HCT116 (cell line): ENCODE results near the gene FGF14. TPM values are rescaled to one million over a fixed set of nuclear protein-coding genes. Genes with fewer than 3 reads are reported as not detected.

ENCODE experiments used
- ATAC-seq: fragments of 200-7000 bp; cut with Tn5 transposase; 2 replicates; pipeline ENCODE4 v1.9.1; 2020; ENCODE audit warnings: mild to moderate bottlenecking, moderate library complexity
- BruUV-seq: library from RNA; stranded (reverse); fragments of 400-500 nt; replicated peaks from 2 replicates; lab custom pipeline; 2021; lab: Mats Ljungman, UMichigan
- CTCF ChIA-PET: fragments of 300-600 bp; sonication (Branson Sonifier 250); formaldehyde crosslinking; loops from one replicate; lab custom pipeline; 2021; ENCODE audit warnings: antibody characterized with exemption; lab: Charles Lee
- POLR2A ChIA-PET: fragments of 300-600, 350-600 bp; sonication (Branson Sonifier 250); formaldehyde crosslinking; loops from one replicate; lab custom pipeline; 2021; ENCODE audit warnings: antibody characterized with exemption; lab: Charles Lee
- RAD21 ChIA-PET, 2 experiments: fragments of 300-600 bp; sonication (Branson Sonifier 250); formaldehyde crosslinking; loops; one replicate each; lab custom pipeline; 2023; ENCODE audit warnings: low total read pairs in 2 of 2; ENCODE audit not compliant: uncharacterized antibody in 2 of 2, unreplicated experiment in 2 of 2, low non-redundant PET in 1 of 2; lab: Charles Lee
- DNase-seq: peaks from one replicate; pipeline ENCODE4 v3.0.0-alpha.2; 2010; ENCODE audit warnings: low read depth, low spot score
- H2AFZ ChIP-seq: fragments of 200-600 bp; shearing (Covaris generic), sonication (generic); 2 replicates; pipeline ENCODE4 v1.6.1; 2017; ENCODE audit warnings: low read depth, mixed run types, mixed read lengths, antibody characterized with exemption, low read length; ENCODE audit not compliant: poor library complexity, severe bottlenecking
- H3K27ac ChIP-seq: 2 replicates; pipeline ENCODE4 v1.5.1; 2012; ENCODE audit warnings: low read depth, low read length
- H3K27me3 ChIP-seq: fragments of 200-600 bp; sonication (generic); 2 replicates; pipeline ENCODE4 v1.6.1; 2016; ENCODE audit warnings: mixed run types, low read length, mixed read lengths; ENCODE audit not compliant: insufficient read depth
- H3K36me3 ChIP-seq, 2 experiments: fragments of 200-500 bp in 1 of 2; fragments of 200-600 bp in 1 of 2; sonication (Bioruptor generic) in 1 of 2; sonication (generic) in 1 of 2; 2 replicates each; pipeline versions ENCODE4 v1.5.1 to v1.6.1; 2014 to 2016; ENCODE audit warnings: low read length in 2 of 2, inconsistent platforms in 1 of 2, mixed read lengths in 1 of 2, mixed run types in 1 of 2; ENCODE audit not compliant: insufficient read depth in 2 of 2, control insufficient read depth in 1 of 2
- H3K4me1 ChIP-seq, 2 experiments: fragments of 200-600 bp in 1 of 2; sonication (generic) in 1 of 2; 2 replicates each; pipeline versions ENCODE4 v1.5.1 to v1.6.1; 2012 to 2017; ENCODE audit warnings: low read length in 2 of 2, inconsistent platforms in 1 of 2, mild to moderate bottlenecking in 1 of 2, mixed read lengths in 1 of 2, mixed run types in 1 of 2, moderate library complexity in 1 of 2; ENCODE audit not compliant: insufficient read depth in 2 of 2, control insufficient read depth in 1 of 2
- H3K4me2 ChIP-seq: fragments of 200-600 bp; sonication (generic); 2 replicates; pipeline ENCODE4 v1.6.1; 2017; ENCODE audit warnings: mixed run types, low read length, mixed read lengths
- H3K4me3 ChIP-seq, 2 experiments: fragments of 200-600 bp in 1 of 2; sonication (generic) in 1 of 2; replicated peaks in 1 of 2; 2 replicates each; pipeline ENCODE4 v1.5.1; 2011 to 2016; ENCODE audit warnings: low read length in 2 of 2, control low read depth in 1 of 2, low read depth in 1 of 2, mild to moderate bottlenecking in 1 of 2, mixed read lengths in 1 of 2, mixed run types in 1 of 2
- H3K79me2 ChIP-seq: fragments of 200-600 bp; sonication (generic); 2 replicates; pipeline ENCODE4 v1.6.1; 2017; ENCODE audit warnings: mild to moderate bottlenecking, mixed run types, low read length, moderate library complexity, mixed read lengths; ENCODE audit not compliant: insufficient read depth
- H3K9ac ChIP-seq: fragments of 200-600 bp; sonication (generic); 2 replicates; pipeline ENCODE4 v1.6.1; 2016; ENCODE audit warnings: low read length, mixed read lengths
- H3K9me2 ChIP-seq: fragments of 200-600 bp; sonication (generic), shearing (Covaris generic); 2 replicates; pipeline ENCODE4 v1.6.1; 2017; ENCODE audit warnings: mixed run types, mild to moderate bottlenecking, moderate library complexity; ENCODE audit not compliant: insufficient read depth
- H3K9me3 ChIP-seq, 2 experiments: fragments of 200-500 bp in 1 of 2; fragments of 200-600 bp in 1 of 2; sonication (Bioruptor generic) in 1 of 2; sonication (generic) in 1 of 2; 2 replicates each; pipeline ENCODE4 v1.6.1; 2014 to 2017; ENCODE audit warnings: low read length in 2 of 2, mixed read lengths in 2 of 2, inconsistent platforms in 1 of 2, low read depth in 1 of 2, mild to moderate bottlenecking in 1 of 2, mixed run types in 1 of 2, moderate library complexity in 1 of 2; ENCODE audit not compliant: control insufficient read depth in 1 of 2, insufficient read depth in 1 of 2
- H4K20me1 ChIP-seq: fragments of 200-600 bp; sonication (generic), shearing (Covaris generic); 2 replicates; pipeline ENCODE4 v1.6.1; 2017; ENCODE audit warnings: mixed run types, mild to moderate bottlenecking, moderate library complexity; ENCODE audit not compliant: insufficient read depth
- CBX3 ChIP-seq: IDR thresholded peaks from 2 replicates; pipeline ENCODE4 v1.6.1; 2012; ENCODE audit warnings: low read depth
- CEBPB ChIP-seq: IDR thresholded peaks from 2 replicates; pipeline ENCODE4 v1.6.1; 2012; ENCODE audit warnings: low read depth
- EGR1 ChIP-seq: IDR thresholded peaks from 2 replicates; pipeline ENCODE4 v1.6.1; 2012; ENCODE audit warnings: low read depth
- ELF1 ChIP-seq: IDR thresholded peaks from 2 replicates; pipeline ENCODE4 v1.6.1; 2012; ENCODE audit warnings: low read depth, borderline replicate concordance
- EZH2 ChIP-seq: fragments of 200-600 bp; sonication (generic); IDR thresholded peaks from 2 replicates; pipeline ENCODE4 v1.6.1; 2017; ENCODE audit warnings: antibody characterized with exemption, mixed run types
- EZH2phosphoT487 ChIP-seq: fragments of 200-600 bp; IDR thresholded peaks from 2 replicates; pipeline ENCODE4 v1.6.1; 2018; ENCODE audit warnings: antibody characterized with exemption, borderline replicate concordance
- POLR2AphosphoS5 ChIP-seq: IDR thresholded peaks from 2 replicates; pipeline ENCODE4 v1.6.1; 2011; ENCODE audit warnings: mild to moderate bottlenecking, low read depth, low read length, moderate library complexity
- RAD21 ChIP-seq: IDR thresholded peaks from 2 replicates; pipeline ENCODE4 v1.6.1; 2012; ENCODE audit warnings: low read depth, mild to moderate bottlenecking
- SIN3A ChIP-seq: IDR thresholded peaks from 2 replicates; pipeline ENCODE4 v1.6.1; 2012; ENCODE audit warnings: low read depth
- SP1 ChIP-seq: IDR thresholded peaks from 2 replicates; pipeline ENCODE4 v1.6.1; 2012; ENCODE audit warnings: low read depth
- SRF ChIP-seq: IDR thresholded peaks from 2 replicates; pipeline ENCODE4 v1.6.1; 2012; ENCODE audit warnings: low read depth
- YY1 ChIP-seq: IDR thresholded peaks from 2 replicates; pipeline ENCODE4 v1.6.1; 2011; ENCODE audit warnings: low read length, low read depth, moderate library complexity, mild to moderate bottlenecking; ENCODE audit not compliant: insufficient replicate concordance; ENCODE audit errors: extremely low read depth
- intact Hi-C: fragments of 100-400 bp; cut with micrococcal nuclease; formaldehyde crosslinking; loops from 2 replicates; pipeline ENCODE4 v1.10.0; 2022
- total RNA-seq: library from RNA; stranded (reverse); gene quantifications from one replicate; pipeline ENCODE4 v1.2.1, GENCODE V29; 2021; ENCODE audit not compliant: unreplicated experiment
- TF ChIP-seq, protein P1 (sequence below): IDR thresholded peaks from 2 replicates; pipeline ENCODE4 v1.6.1; 2012
- TF ChIP-seq, protein P2 (sequence below): IDR thresholded peaks from 2 replicates; pipeline ENCODE4 v1.6.1; 2012
- TF ChIP-seq, protein P3 (sequence below), 3 experiments: fragments of 200-600 bp in 1 of 3; sonication (generic) in 1 of 3; IDR thresholded peaks in 2 of 3; conservative IDR thresholded peaks in 1 of 3; 2 replicates each; pipeline ENCODE4 v1.5.1; 2012 to 2017; ENCODE audit warnings: low read depth in 2 of 3, low read length in 2 of 3, antibody characterized with exemption in 1 of 3, borderline replicate concordance in 1 of 3, control low read depth in 1 of 3, mild to moderate bottlenecking in 1 of 3, mixed read lengths in 1 of 3, mixed run types in 1 of 3, moderate library complexity in 1 of 3; ENCODE audit not compliant: insufficient read depth in 1 of 3

The FGF14 gene
- total RNA-seq, 1 experiment from 2014 or later = not detected

DNA sequence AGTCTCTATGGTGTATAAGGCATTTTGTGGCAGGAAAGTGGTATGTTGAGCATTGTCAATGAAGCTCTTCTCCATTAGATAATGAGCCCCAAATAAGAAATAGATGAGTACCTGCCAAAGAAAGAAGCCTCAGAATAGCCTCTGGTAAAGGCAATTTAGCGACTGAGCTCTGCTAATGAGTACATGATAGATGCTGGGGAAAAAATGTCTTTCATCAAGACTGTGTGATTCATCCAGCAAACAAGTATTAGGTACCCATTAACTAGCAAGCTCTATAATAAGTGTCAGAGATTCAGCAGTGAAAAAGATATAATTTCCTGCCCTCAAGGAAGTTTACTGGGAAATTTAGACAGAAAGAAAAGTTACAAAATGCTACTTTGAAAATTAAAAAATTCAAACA, 654.8 kb downstream of the FGF14 start:
- ATAC-seq = no peak
- no peaks in the 10 kb centered on the region for H3K9me2 ChIP-seq
- intact Hi-C loops = no loop called here
- ChIA-PET RAD21 (no interaction called here), POLR2A (no interaction called here), CTCF (no interaction called here)
- H3K79me2 ChIP-seq = no peaks in the 10 kb centered on the region
- H2AFZ ChIP-seq = no peak overlapping the region
- H3K36me3 ChIP-seq = no peaks in the 10 kb centered on the region
- H3K27me3 ChIP-seq = no peaks in the 10 kb centered on the region
- no peak for DNase-seq
- H3K27ac ChIP-seq = no peak overlapping the region
- H3K4me3 ChIP-seq = no peak overlapping the region
- peaks cover 0 to 4% of the 10 kb centered on the region in 2 experiments; a peak in 1 of 4 replicates for H3K9me3 ChIP-seq
- BruUV-seq = no TSS peak
- no peaks in the 10 kb centered on the region for H4K20me1 ChIP-seq
- H3K4me1 ChIP-seq = no peaks in the 10 kb centered on the region
- TF ChIP-seq SP1 (no peak), ELF1 (no peak), CBX3 (no peak), POLR2AphosphoS5 (no peak), YY1 (no peak), EZH2phosphoT487 (no peak), EGR1 (no peak), RAD21 (no peak), SIN3A (no peak), EZH2 (no peak), SRF (no peak), CEBPB (no peak)
- TF ChIP-seq, protein P1, sequence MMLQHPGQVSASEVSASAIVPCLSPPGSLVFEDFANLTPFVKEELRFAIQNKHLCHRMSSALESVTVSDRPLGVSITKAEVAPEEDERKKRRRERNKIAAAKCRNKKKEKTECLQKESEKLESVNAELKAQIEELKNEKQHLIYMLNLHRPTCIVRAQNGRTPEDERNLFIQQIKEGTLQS = no peak
- TF ChIP-seq, protein P2, sequence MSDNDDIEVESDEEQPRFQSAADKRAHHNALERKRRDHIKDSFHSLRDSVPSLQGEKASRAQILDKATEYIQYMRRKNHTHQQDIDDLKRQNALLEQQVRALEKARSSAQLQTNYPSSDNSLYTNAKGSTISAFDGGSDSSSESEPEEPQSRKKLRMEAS = no peak
- TF ChIP-seq, protein P3, sequence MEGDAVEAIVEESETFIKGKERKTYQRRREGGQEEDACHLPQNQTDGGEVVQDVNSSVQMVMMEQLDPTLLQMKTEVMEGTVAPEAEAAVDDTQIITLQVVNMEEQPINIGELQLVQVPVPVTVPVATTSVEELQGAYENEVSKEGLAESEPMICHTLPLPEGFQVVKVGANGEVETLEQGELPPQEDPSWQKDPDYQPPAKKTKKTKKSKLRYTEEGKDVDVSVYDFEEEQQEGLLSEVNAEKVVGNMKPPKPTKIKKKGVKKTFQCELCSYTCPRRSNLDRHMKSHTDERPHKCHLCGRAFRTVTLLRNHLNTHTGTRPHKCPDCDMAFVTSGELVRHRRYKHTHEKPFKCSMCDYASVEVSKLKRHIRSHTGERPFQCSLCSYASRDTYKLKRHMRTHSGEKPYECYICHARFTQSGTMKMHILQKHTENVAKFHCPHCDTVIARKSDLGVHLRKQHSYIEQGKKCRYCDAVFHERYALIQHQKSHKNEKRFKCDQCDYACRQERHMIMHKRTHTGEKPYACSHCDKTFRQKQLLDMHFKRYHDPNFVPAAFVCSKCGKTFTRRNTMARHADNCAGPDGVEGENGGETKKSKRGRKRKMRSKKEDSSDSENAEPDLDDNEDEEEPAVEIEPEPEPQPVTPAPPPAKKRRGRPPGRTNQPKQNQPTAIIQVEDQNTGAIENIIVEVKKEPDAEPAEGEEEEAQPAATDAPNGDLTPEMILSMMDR (IDR thresholded peaks at IDR 0.05 in 2 of 3, conservative IDR thresholded peaks at IDR 0.05 in 1 of 3; ENCODE audit: borderline replicate concordance in 1 of 3, insufficient read depth in 1 of 3, low read depth in 2 of 3, low read length in 2 of 3) = no peak
- H3K9ac ChIP-seq = no peak overlapping the region
- H3K4me2 ChIP-seq = no peak overlapping the region
